Mucosa of descending colon (tissue), 3 donors: Measurements from ENCODE around the gene RNF115. TPM values are rescaled to one million over a fixed set of nuclear protein-coding genes. Genes with fewer than 3 reads are reported as not detected.
A peak's percentile ranks its signal among the peaks of the same experiment; 100 is the strongest.
"Not testable (repeated sequence)": the region's sequence is repeated elsewhere in the genome, so short reads cannot be mapped to it uniquely, and the experiment has no call there.

Source experiments
- ATAC-seq: fragments of 200-7000 bp; cut with Tn5 transposase; one replicate; pipeline ENCODE4 v1.9.1; 2020; ENCODE audit warnings: mild to moderate bottlenecking, moderate library complexity
- DNase-seq, 3 donors: peaks; one replicate each; pipeline ENCODE4 v3.0.0-alpha.2; 2020
- H3K36me3 ChIP-seq: fragments of 200-600 bp; one replicate; pipeline ENCODE4 v1.8.0; 2021; ENCODE audit warnings: low read depth, mild to moderate bottlenecking
- H3K4me1 ChIP-seq: fragments of 200-600 bp; one replicate; pipeline ENCODE4 v1.8.0; 2021; ENCODE audit warnings: low read depth, mild to moderate bottlenecking
- H3K4me3 ChIP-seq: fragments of 200-600 bp; one replicate; pipeline ENCODE4 v1.8.0; 2021; ENCODE audit warnings: mild to moderate bottlenecking
- H3K9me3 ChIP-seq: fragments of 200-600 bp; one replicate; pipeline ENCODE4 v1.8.0; 2021; ENCODE audit warnings: mild to moderate bottlenecking
- intact Hi-C, 2 donors: fragments of 100-400 bp; cut with DNase I in 1 of 2; cut with micrococcal nuclease in 1 of 2; formaldehyde crosslinking; loops; one replicate each; pipeline versions ENCODE4 v1.11.0 to v1.11.1; 2022; cut with DNase I, micrococcal nuclease
- total RNA-seq, 3 donors: library from RNA; stranded (reverse); fragmentation: NEBNext Ultra II Directional in 2 of 3; extraction: Animal tissue kit (Norgen Biotek cat#: 25700) in 2 of 3; gene quantifications; one replicate each; pipeline versions ENCODE4 v1.2.1 to v1.2.4, GENCODE V29; 2021 to 2023
- TF ChIP-seq, protein P1 (sequence below): fragments of 200-600 bp; IDR thresholded peaks from one replicate; pipeline ENCODE4 v1.8.0; 2022; ENCODE audit warnings: antibody characterized with exemption, mild to moderate bottlenecking
- donor health status: DM: no; HTN: no; CAD: no; lungs with moderate emphysema.
- donor health status: DM: no; HTN: no; CAD: no.
- donor health status: DM: no; HTN: yes; CAD: no.

Gene RNF115
- total RNA-seq, 3 donors from 2014 or later = 8.3 to 13.6 (median 8.8) TPM

DNA sequence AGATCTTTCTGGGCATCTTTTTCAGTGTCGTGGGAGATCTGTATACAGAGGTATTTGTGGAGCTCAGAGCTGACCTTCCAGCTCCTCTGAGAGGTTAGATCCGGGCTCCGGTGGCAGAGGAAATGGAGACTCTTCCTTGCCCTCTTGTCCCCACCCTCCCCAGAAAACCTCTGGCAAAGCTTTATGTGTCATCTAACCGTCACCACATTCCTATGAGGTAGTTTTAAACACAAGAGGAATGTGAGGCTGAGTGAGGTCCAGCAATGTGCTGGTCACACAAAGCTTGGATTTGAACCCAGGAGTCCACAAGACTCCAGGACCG lies 103.4 kb downstream of the RNF115 start:
- intact Hi-C loops = no loop called here
- ATAC-seq = no peak

DNA sequence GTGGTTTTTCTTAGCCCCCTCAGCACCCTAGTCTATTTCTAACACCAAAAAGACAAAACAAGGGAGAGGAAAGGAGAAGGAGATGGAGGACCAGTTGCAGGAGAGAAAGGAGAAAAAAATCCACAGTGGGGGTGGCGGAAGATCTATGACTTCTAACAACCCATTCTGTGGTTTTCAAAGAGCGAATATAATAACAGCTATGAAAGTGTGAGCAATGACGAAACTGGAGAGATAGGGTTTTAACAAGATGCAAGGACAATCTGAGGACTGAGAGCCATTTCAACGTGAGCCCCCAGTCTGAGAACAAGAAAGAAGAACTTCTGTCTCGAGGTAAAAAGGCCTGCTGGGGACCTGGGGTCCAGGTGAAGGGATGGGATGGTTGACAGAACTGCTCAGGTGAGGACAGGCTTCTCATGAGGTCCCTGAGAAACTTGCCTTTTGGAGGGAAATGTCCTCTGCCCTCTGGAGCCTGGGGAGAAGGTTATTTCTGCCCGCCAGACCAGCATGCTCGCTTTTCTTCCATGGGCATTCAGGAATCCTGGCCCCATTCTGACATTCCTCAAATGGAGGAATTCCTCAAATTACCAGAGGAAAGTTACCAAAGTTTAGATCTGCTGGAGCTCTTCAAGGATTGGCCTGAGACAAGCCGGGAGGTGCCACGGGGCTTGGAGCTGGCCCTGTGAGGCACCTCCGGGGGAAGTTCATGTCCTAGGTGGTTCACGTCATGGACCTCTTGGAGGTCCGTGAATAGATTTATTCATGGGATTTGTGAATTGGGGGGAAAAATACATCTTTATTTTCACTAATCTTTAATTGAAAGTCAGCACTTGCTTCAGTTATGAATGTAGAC lies 104.4 kb downstream of the RNF115 start, which contains the start of gene CD160:
Gene CD160, plus strand, starts transcription at position 270 of the 850 bp plus-strand sequence. CDS start 8,829 bp downstream, outside the sequence.
- no peak for DNase-seq
- no peaks in the 10 kb centered on the region for H3K9me3 ChIP-seq
- no peaks in the 10 kb centered on the region for H3K4me1 ChIP-seq
- TF ChIP-seq, protein P1, sequence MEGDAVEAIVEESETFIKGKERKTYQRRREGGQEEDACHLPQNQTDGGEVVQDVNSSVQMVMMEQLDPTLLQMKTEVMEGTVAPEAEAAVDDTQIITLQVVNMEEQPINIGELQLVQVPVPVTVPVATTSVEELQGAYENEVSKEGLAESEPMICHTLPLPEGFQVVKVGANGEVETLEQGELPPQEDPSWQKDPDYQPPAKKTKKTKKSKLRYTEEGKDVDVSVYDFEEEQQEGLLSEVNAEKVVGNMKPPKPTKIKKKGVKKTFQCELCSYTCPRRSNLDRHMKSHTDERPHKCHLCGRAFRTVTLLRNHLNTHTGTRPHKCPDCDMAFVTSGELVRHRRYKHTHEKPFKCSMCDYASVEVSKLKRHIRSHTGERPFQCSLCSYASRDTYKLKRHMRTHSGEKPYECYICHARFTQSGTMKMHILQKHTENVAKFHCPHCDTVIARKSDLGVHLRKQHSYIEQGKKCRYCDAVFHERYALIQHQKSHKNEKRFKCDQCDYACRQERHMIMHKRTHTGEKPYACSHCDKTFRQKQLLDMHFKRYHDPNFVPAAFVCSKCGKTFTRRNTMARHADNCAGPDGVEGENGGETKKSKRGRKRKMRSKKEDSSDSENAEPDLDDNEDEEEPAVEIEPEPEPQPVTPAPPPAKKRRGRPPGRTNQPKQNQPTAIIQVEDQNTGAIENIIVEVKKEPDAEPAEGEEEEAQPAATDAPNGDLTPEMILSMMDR = no peak
- ATAC-seq = no peak
- intact Hi-C loops = no loop called here
- no peak within 1 kb of the TSS for H3K4me3 ChIP-seq
- no peaks in the 10 kb centered on the region for H3K36me3 ChIP-seq

More for the DNA sequence above, 103.4 kb downstream of the RNF115 start:
- H3K4me3 ChIP-seq = no peak overlapping the region
- DNase-seq = no peak
- H3K36me3 ChIP-seq = no peaks in the 10 kb centered on the region
- TF ChIP-seq, protein P1 = no peak
- no peaks in the 10 kb centered on the region for H3K9me3 ChIP-seq
- no peaks in the 10 kb centered on the region for H3K4me1 ChIP-seq

DNA sequence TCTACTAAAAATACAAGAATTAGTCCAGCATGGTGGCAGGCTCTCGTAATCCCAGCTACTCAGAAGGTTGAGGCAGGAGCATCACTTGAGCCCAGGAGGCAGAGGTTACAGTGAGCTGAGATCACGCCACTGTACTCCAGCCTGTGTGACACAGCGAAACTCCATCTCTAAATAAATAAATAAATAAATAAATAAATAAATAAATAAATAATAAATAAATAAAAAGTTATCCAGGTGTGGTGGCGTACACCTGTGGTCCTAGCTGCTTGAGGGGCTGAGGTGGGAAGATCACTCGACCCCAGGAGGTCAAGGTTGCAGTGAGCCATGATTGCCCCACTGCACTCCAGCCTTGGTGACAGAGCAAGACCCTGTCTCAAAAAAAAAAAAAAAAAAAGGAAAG lies 105.4 kb downstream of the RNF115 start:
- H3K9me3 ChIP-seq, ATAC-seq, intact Hi-C loops: not testable (repeated sequence)

DNA sequence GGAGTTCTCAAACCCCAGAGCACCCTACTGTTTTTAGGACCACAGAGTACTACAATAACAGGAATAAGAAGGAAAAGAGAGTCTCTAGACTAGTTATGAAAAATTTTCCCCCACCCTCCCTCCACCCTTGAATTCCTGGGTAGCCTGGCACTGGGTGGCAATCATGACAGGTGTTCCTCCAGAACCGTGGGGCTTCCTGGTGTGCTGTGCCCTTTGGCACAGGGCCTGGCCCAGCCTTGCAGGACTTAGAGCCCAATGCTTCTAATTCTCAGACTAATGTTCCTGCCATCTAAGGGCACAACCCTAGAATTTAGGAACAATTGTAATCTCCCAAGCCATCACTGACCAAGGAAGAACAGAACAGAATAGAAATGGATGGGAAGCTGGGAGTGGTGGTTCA lies 106.1 kb downstream of the RNF115 start:
- no peak overlapping the region for H3K4me3 ChIP-seq
- H3K9me3 ChIP-seq = no peaks in the 10 kb centered on the region
- no peaks in the 10 kb centered on the region for H3K36me3 ChIP-seq
- intact Hi-C loops = no loop called here
- ATAC-seq = peak; percentile 28
- no peaks in the 10 kb centered on the region for H3K4me1 ChIP-seq
- TF ChIP-seq, protein P1 = no peak
- no peak for DNase-seq

More for the DNA sequence above, 105.4 kb downstream of the RNF115 start:
- not testable (repeated sequence) for H3K4me1 ChIP-seq, H3K4me3 ChIP-seq, H3K36me3 ChIP-seq, DNase-seq

GRCh38 chr1:145716641-145717345 lies 107.1 kb downstream of the RNF115 start:
- Histone ChIP-seq H3K36me3 (no peaks in the 10 kb centered on the region), H3K4me3 (no peak overlapping the region), H3K9me3 (no peaks in the 10 kb centered on the region), H3K4me1 (no peaks in the 10 kb centered on the region)
- ATAC-seq = no peak
- DNase-seq = no peak
- TF ChIP-seq, protein P1 = no peak
- intact Hi-C loops = no loop called here

DNA sequence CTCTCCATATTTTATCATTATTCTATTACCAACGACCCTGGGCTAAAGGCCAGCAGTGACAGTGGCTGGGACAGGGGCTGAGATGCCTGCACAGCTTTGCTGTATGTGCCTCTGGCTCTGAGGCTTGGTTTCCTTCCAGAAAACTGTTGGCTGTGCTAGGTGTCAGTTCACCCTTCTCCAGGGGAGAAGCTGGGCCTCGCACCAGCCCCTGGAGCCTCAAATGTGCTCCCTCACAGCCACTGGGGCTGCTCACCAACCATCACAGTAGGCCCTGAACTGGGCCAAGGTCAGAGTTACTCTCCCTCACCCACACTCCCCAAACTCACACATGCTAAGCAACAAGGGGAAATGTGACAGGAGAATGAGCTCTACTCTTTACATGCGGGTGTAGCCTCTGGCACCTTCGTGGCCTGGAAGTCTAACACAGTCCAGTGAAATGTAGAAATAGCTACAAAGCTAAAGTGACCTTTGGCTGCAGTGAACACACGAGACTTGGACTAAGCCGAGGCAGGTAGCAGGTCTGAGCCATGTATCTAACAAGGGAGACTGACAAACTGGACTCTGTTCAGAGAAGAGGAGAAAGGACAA lies 109.3 kb downstream of the RNF115 start:
- no peak for DNase-seq
- H3K36me3 ChIP-seq = no peaks in the 10 kb centered on the region
- ATAC-seq = peak; percentile 48
- TF ChIP-seq, protein P1 = no peak
- no peaks in the 10 kb centered on the region for H3K4me1 ChIP-seq
- intact Hi-C loops = no loop called here
- no peaks in the 10 kb centered on the region for H3K9me3 ChIP-seq
- no peak overlapping the region for H3K4me3 ChIP-seq
